GM19238 (cell line): ENCODE measurements around the gene TMSB10.

Source experiments
- DNase-seq: peaks from one replicate; pipeline ENCODE4 v3.0.0; 2011; ENCODE audit warnings: low spot score; ENCODE audit not compliant: insufficient read length

The TMSB10 gene

DNA sequence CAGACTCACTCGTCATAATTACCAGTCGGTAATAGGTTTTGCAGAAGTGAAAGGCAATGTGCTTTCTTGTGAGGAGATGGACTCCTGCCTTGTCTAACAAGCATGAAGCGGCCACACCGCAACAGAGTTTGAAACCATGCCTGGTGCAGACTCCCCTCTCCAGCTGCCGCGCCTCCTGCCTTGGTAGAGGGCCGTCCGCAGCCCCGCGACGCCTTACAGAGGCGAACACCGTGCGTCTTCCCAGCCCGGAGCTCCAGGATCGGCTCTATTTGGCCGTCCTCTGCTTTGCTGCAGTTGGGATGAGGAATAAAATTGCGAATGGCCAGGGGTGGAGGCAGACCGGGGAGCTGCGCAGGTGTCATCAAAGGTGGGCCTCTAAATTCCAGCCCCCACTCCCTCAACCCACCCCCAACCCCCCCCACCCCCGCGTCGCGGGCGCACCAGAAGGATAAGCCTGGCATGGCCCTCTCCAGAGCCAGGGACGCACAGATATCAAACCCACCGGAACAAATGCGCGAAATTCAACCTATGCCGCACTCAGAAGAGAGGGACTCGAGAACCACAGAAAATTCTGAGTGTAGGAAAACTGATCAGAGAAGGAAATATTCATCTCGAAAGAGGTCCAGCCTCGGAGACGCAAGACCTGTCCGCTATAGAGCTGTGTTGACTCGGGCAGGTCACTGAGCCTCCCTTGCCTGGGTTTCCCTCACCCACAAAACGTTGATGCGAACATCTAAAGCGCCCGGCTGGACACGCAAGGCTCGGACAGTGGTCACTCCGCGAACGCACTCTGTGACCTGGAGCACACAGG, 25.7 kb upstream of the TMSB10 start:
- no peak for DNase-seq

DNA sequence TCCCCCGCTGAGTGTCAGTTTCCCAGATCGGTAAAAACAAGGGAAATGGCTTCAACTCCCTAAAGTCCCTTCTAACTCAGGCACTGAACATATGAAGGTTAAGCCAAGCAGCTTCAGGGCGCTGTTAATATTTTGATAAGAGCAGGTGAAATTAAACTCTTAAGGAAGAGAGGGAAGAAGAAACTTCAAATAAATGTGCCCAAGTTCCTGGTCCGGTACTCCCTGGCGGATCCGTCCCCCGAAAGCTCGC, 25.1 kb upstream of the TMSB10 start:
- DNase-seq: no peak

GRCh38 chr2:84880645-84881521, 24.6 kb upstream of the TMSB10 start, which contains the start of gene TRABD2A:
Gene TRABD2A, minus strand, starts transcription at chr2:84881084. Its CDS starts 45 bp downstream, at chr2:84881039.
- DNase-seq: peak; percentile 23

GRCh38 chr2:84881581-84882413, 23.7 kb upstream of the TMSB10 start:
- DNase-seq: peak; percentile 70

- DNase-seq: no peak
Observed at GRCh38 chr2:84882414-84882738, 23.1 kb upstream of the TMSB10 start.

GRCh38 chr2:84882775-84883550, 22.5 kb upstream of the TMSB10 start:
- no peak for DNase-seq

GRCh38 chr2:84884449-84884848, 21.0 kb upstream of the TMSB10 start:
- no peak for DNase-seq

DNA sequence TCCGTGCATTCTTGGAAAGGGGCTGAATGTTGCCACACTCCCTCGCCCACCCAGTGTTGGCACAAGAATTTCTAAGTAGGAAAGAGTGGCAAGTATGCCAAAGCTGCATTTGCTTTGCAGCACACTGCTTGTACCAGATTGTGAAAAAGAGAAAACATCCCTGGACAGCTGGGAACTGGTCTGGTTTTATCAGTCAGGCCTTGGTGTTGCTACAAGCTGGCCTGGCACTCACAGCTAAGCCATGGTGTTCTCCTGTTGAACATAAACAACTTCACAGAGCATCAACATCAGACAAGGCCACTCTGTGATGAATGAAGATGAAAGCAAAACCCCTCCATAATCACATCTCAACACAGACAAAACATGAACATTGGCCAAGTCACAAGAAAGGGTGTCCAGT, 20.3 kb upstream of the TMSB10 start:
- no peak for DNase-seq

GRCh38 chr2:84886791-84887190, 18.7 kb upstream of the TMSB10 start:
- no peak for DNase-seq

DNA sequence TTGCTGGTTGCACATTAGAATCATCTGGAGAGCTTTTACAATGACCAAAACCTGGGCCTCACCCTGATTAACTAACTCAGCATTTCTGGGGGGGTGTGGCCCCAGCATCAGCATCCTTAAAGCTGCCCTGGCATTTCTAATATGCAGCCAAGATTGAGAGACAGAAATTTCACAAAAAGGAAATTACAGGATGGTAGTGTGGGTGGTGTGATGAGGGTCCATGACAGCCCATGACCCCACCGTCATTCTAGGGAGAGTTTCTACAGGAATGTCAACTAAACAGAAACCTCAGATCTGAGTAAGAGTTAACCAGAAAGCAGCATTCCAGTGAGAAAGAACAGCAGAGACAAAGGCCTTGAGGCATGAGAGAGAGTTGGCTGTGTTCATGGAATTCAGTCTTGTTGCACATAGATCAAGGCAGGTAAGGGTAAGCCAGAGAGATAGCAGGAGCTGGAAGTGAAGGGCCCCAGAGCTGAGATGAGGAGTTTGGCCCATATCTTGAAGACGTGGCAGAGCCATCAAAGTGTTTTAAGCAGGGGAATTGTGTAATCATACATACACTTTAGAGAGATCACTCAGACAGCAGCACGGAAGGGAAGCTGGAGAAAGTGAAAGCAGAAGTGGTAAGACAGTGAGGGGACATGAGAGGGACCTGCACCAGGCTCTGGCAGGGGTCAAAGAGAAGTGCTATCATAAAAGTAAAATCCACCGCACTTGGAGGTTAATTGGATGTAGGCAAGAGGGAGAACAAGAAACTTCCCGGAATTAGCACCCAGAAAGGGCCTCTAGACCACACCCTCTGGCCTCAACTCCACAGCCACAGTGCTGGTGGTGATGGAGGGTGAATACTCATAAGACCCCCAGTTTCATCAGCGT, 16.8 kb upstream of the TMSB10 start:
- no peak for DNase-seq

DNA sequence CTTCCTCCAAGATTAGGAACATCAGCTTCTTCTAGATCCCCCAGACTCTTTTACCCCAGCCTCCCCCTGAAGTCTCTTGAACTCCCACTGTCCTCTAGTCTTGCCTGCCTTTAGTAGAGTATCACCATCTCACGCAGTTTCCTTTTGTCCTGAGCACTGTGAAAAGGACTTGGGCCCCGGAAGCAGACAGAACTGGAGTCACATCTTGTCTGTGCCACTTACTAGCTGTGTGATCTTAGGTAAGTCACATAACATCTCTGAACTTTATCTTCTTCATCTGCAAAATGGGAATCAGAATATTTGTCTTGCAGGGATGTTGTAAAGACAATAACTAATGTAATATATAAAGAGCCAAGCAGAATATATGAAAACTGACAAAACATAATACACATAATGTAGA, 16.1 kb upstream of the TMSB10 start:
- DNase-seq: no peak

DNA sequence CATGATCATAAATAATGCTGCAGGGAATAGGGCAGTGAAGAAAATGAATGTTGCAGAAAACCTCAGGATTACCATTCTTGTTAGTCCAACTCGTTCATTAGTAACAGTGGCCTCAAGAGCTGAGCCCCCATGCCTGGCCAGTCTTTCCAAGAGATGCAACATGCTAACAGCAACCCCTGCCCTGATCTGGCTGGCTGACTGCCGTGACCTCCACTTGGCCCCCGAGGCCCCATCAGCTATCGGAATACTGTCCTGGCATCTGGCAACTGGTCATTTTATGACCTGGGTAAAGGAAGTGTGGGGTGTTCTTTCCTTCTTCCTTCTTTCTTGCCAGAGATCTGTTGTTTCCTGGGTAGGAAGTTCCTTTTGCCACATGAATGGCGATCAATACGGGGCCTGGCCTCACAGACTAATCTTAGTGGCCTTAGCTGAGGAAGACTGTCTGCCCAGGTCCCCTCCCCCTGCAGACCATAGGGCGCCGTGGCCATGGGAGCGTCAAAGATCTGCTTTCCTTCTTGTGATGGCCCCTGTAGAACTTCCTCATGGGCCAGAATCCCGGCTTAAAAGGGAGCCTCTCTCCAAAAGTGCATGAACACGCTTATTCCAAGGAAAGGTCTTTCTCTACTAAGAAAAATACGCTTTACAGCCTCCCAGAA, 14.0 kb upstream of the TMSB10 start:
- no peak for DNase-seq

DNA sequence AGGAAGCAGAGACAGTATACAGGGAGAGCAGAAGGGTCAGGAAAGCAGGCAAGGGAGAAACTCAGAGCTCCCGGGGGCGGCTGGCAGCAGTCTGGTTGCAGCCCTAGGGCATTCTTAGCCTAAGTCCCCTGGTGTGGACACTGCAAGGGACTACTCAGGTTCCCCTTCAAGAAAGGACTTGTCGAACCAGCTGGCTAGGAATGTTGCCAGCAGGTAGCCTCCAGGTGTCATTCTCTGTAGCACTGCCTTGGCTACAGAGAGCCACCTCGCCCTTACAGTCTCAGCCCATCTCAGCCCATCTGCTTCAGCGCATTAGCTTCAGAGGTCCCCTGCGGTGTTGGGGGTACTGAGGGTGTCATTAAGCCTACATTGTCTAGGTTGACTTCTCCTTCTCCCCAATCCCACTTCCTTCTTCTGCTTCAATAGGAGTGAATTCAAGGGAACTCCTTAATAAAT, 11.3 kb upstream of the TMSB10 start:
- no peak for DNase-seq

GRCh38 chr2:84894758-84895520, 10.5 kb upstream of the TMSB10 start:
- no peak for DNase-seq

DNA sequence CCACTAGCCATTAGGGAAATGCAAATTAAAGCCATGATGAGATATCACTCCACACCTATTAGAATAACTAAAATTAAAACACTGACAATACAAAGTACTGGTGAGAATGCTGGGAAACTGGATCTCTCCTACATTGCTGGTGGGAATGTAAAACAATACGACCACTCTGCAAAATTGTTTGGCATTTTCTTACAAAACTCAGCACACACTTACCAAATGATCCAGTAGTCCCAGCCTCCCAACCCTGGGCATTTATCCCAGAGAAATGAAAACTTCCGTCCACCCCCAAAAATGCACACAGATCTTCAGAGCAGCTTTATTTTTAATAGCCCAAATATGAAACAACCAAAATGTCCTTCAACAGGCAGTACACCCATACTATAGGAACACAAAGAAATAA, 8.9 kb upstream of the TMSB10 start:
- DNase-seq: no peak

DNA sequence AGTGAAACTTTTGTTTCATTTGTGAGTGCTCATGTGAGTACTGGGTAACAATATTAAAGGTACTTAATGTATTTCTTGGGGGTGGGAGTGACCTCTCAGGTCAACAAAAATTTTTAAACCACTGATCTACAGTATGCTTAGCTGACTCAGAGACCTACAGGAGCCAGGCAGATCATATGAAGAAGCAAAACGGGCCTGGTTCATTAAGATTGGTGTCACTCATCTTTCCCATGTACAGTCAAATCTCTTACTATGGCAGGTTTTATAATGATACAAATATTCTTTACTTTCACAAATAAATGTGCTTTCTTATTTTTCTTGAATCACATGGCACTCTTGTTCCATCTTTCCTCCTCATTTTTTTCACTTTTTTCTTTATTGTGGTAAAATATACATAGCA, 7.7 kb upstream of the TMSB10 start:
- DNase-seq: no peak

DNA sequence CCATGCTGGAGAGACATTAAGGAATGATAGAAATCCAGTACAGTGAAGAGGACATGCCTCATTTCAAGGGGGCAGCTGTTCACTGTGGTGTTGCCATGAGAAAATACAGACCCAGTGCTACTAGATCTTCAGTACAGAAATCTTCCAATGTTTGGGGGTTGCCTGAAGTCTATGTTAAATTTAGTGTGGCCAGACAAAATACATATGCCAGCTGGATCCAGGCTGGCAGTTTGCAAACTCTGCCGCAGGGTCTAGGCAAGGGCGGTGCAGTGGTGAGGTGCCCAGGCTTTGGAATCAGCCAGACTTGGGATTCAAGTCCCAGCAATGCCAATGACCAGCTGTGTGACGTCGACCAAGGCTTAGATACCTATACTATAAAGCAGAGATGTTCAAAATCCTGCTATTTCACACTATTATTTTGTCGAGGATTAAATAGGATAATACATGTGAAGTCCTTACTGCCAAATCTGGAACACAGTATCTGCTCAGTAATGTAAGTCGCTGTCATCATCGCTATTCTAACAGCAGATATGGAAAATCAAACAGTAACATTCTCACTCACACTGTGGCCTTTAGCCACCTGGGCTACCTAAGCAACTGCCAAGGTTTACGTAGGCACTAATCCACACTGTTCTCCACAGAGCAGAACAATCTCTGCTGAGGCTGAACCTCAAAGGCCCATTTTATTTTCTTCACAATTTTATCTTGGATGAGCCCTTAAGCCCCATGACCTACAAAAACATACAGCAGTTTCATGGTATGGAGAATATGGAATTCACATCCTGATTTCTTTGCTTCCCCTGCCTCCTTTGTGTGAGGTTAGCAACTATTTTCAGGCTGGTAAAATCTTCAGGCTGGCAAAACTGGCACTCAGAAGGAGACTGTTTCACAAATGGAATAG, 5.9 kb upstream of the TMSB10 start:
- DNase-seq: no peak

GRCh38 chr2:84900971-84901370, 4.5 kb upstream of the TMSB10 start:
- no peak for DNase-seq
